ENCODE measurements around the gene FOXN3.
"Not testable (repeated sequence)": the region's sequence is repeated elsewhere in the genome, so short reads cannot be mapped to it uniquely, and the experiment has no call there.

Gene FOXN3

GRCh38 chr14:89303456-89304435, 113.3 kb downstream of the FOXN3 start:
- peak; percentile 73 for DNase-seq (ENCODE audit: low spot score)

- DNase-seq (ENCODE audit: low spot score) = no peak
Measured at GRCh38 chr14:89302396-89302950, 114.6 kb downstream of the FOXN3 start.

- no peak for DNase-seq (ENCODE audit: low spot score)
Measured at GRCh38 chr14:89299587-89299986, 117.4 kb downstream of the FOXN3 start.

- no peak for DNase-seq (ENCODE audit: low spot score)
Measured at GRCh38 chr14:89298056-89298834, 118.8 kb downstream of the FOXN3 start.

- DNase-seq (ENCODE audit: low spot score) = no peak
Measured at GRCh38 chr14:89296281-89296745, 120.7 kb downstream of the FOXN3 start.

- peak; percentile 93 for DNase-seq (ENCODE audit: low spot score)
Measured at GRCh38 chr14:89294872-89295271, 122.2 kb downstream of the FOXN3 start.

- DNase-seq (ENCODE audit: low spot score) = not testable (repeated sequence)
Measured at GRCh38 chr14:89294469-89294868, 122.6 kb downstream of the FOXN3 start.

- no peak for DNase-seq (ENCODE audit: low spot score)
Measured at GRCh38 chr14:89294060-89294459, 123.0 kb downstream of the FOXN3 start.

- DNase-seq (ENCODE audit: low spot score) = no peak
Measured at GRCh38 chr14:89293314-89293916, 123.6 kb downstream of the FOXN3 start.

- no peak for DNase-seq (ENCODE audit: low spot score)
Measured at GRCh38 chr14:89292579-89293313, 124.3 kb downstream of the FOXN3 start.

GRCh38 chr14:89291351-89291940, 125.6 kb downstream of the FOXN3 start:
- no peak for DNase-seq (ENCODE audit: low spot score)

GRCh38 chr14:89290813-89291212, 126.2 kb downstream of the FOXN3 start:
- no peak for DNase-seq (ENCODE audit: low spot score)

GRCh38 chr14:89289477-89289876, 127.6 kb downstream of the FOXN3 start:
- peak; percentile 62 for DNase-seq (ENCODE audit: low spot score)

GRCh38 chr14:89288114-89288513, 128.9 kb downstream of the FOXN3 start:
- no peak for DNase-seq (ENCODE audit: low spot score)

- DNase-seq (ENCODE audit: low spot score) = peak; percentile 56
Measured at GRCh38 chr14:89284333-89285058, 132.5 kb downstream of the FOXN3 start.

- DNase-seq (ENCODE audit: low spot score) = no peak
Measured at GRCh38 chr14:89283327-89284060, 133.5 kb downstream of the FOXN3 start.

GRCh38 chr14:89282191-89282590, 134.8 kb downstream of the FOXN3 start:
- peak; percentile 52 for DNase-seq (ENCODE audit: low spot score)

GRCh38 chr14:89280600-89280999, 136.4 kb downstream of the FOXN3 start:
- no peak for DNase-seq (ENCODE audit: low spot score)

GRCh38 chr14:89279649-89280232, 137.3 kb downstream of the FOXN3 start:
- peak; percentile 70 for DNase-seq (ENCODE audit: low spot score)
